ENCODE measurements around the gene TPST2. TPM values are rescaled to one million over a fixed set of nuclear protein-coding genes. Genes with fewer than 3 reads are reported as not detected.
"Not testable (repeated sequence)": the region's sequence is repeated elsewhere in the genome, so short reads cannot be mapped to it uniquely, and the experiment has no call there.

The TPST2 gene
- total RNA-seq, 1 donor, result 35.9 TPM

GRCh38 chr22:26545827-26546226 lies 44.1 kb downstream of the TPST2 start:
- H3K27me3 ChIP-seq (ENCODE audit: insufficient read depth, low read length), result no peaks in the 10 kb centered on the region
- no peak overlapping the region for H3K4me3 ChIP-seq (ENCODE audit: low read length)
- H3K4me1 ChIP-seq (ENCODE audit: insufficient read depth, low read length), result peaks cover 47% of the 10 kb centered on the region
- no peaks in the 10 kb centered on the region for H3K9me3 ChIP-seq (ENCODE audit: low read depth, low read length)

GRCh38 chr22:26545385-26545784 lies 44.5 kb downstream of the TPST2 start:
- Histone ChIP-seq H3K27me3 (ENCODE audit: insufficient read depth, low read length) (no peaks in the 10 kb centered on the region), H3K4me3 (ENCODE audit: low read length) (no peak overlapping the region), H3K9me3 (ENCODE audit: low read depth, low read length) (no peaks in the 10 kb centered on the region), H3K4me1 (ENCODE audit: insufficient read depth, low read length) (peaks cover 47% of the 10 kb centered on the region)

DNA sequence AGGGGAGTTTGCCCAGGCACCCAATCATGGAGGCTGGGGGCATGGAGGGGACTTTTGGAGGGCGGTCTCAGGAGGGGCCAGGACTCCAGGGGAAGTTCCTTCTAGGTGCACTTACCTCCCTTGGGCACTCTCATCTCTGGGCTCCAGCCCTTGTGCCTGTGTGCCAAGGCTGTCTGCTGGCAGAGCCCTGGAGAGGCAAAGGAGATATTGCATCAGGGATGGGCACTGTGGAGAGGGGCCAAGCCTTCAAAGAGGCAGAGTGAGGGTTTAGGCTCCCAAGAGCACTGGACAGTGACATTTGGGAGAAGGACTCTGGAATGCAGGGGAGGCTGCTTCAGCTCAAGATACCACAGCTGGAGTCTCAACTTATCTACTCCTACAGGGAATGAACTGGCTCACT lies 45.4 kb downstream of the TPST2 start:
- Histone ChIP-seq H3K27me3 (ENCODE audit: insufficient read depth, low read length) (no peaks in the 10 kb centered on the region), H3K4me1 (ENCODE audit: insufficient read depth, low read length) (peaks cover 47% of the 10 kb centered on the region), H3K4me3 (ENCODE audit: low read length) (no peak overlapping the region), H3K9me3 (ENCODE audit: low read depth, low read length) (no peaks in the 10 kb centered on the region)

DNA sequence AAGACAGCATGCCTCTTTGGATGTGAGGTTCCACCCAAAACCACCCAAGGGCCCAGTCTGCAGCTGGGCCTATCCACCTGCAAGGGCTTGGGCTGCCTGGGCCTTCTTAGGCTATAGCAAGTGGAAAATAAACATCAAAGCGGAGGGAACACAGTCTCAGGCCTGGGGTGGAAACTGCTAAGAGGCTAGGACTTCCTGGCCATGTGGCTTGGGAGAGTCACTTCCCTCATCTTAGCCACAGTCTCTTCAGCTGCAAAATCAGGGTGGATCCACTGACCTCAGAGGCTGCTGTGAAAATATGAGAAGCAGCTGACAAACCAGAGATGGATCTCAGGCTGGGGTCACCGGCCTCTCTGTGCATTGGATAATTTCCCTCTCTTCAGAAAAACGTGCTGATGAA lies 47.1 kb downstream of the TPST2 start:
- no peaks in the 10 kb centered on the region for H3K9me3 ChIP-seq (ENCODE audit: low read depth, low read length)
- no peak overlapping the region for H3K4me3 ChIP-seq (ENCODE audit: low read length)
- no peaks in the 10 kb centered on the region for H3K27me3 ChIP-seq (ENCODE audit: insufficient read depth, low read length)
- H3K4me1 ChIP-seq (ENCODE audit: insufficient read depth, low read length), result peaks cover 45% of the 10 kb centered on the region

DNA sequence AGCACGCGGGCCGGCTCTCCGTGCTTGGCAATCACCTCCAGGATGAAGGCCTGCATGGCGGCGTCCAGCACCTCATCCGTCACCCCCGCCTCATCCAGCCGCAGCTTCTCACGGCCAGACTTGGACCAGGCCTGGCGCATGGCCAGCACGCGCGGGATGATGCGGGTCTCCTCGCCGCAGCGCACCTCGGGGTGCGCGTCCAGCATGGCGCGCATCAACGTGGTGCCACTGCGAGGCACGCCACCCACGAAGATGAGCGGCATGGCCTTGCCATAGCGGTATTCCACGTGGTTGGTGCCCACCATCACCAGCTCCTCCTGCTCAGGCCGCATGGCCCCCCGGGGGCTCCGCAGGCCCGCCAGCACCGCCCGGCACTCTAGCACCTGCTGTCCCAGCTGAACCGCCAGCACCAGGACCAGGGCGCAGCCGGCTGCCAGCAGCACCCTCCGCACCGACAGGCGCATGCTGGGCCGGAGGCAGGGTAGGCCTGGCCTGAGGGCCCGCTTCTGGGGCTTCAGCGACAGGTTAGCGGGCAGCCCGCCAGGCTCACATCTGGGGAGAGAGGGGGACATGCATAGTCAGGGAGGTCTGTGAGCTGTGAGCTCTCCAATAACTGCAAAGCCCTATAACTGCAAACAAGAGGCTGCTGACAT lies 48.6 kb downstream of the TPST2 start:
- H3K4me1 ChIP-seq (ENCODE audit: insufficient read depth, low read length), result peaks cover 30% of the 10 kb centered on the region
- no peaks in the 10 kb centered on the region for H3K9me3 ChIP-seq (ENCODE audit: low read depth, low read length)
- no peak overlapping the region for H3K4me3 ChIP-seq (ENCODE audit: low read length)
- H3K27me3 ChIP-seq (ENCODE audit: insufficient read depth, low read length), result no peaks in the 10 kb centered on the region

DNA sequence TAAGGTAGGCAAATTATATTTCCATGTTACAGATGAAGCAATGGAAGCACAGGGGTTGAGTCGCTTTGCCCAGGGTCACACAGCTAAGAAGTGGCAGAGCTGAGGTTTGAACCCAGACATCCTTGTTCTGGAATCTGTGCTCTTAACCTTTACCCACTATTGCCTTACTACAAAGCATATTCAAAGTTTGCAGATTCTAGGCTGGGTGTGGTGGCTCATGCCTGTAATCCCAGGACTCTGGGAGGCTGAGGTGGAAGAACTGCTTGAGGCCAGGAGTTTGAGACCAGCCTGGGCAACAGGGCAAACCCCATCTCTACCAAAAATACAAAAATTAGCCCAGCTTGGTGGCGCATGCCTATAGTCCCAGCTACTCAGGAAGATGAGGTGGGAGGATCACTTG lies 49.8 kb downstream of the TPST2 start:
- Histone ChIP-seq H3K4me3 (ENCODE audit: low read length) (no peak overlapping the region), H3K27me3 (ENCODE audit: insufficient read depth, low read length) (no peaks in the 10 kb centered on the region)

GRCh38 chr22:26536762-26537134 lies 53.2 kb downstream of the TPST2 start:
- Histone ChIP-seq H3K4me1 (ENCODE audit: insufficient read depth, low read length) (peaks cover 18% of the 10 kb centered on the region), H3K9me3 (ENCODE audit: low read depth, low read length) (no peaks in the 10 kb centered on the region), H3K27me3 (ENCODE audit: insufficient read depth, low read length) (no peaks in the 10 kb centered on the region), H3K4me3 (ENCODE audit: low read length) (no peak overlapping the region)

More for the DNA sequence above, 49.8 kb downstream of the TPST2 start:
- no peaks in the 10 kb centered on the region for H3K9me3 ChIP-seq (ENCODE audit: low read depth, low read length)
- peaks cover 36% of the 10 kb centered on the region for H3K4me1 ChIP-seq (ENCODE audit: insufficient read depth, low read length)

DNA sequence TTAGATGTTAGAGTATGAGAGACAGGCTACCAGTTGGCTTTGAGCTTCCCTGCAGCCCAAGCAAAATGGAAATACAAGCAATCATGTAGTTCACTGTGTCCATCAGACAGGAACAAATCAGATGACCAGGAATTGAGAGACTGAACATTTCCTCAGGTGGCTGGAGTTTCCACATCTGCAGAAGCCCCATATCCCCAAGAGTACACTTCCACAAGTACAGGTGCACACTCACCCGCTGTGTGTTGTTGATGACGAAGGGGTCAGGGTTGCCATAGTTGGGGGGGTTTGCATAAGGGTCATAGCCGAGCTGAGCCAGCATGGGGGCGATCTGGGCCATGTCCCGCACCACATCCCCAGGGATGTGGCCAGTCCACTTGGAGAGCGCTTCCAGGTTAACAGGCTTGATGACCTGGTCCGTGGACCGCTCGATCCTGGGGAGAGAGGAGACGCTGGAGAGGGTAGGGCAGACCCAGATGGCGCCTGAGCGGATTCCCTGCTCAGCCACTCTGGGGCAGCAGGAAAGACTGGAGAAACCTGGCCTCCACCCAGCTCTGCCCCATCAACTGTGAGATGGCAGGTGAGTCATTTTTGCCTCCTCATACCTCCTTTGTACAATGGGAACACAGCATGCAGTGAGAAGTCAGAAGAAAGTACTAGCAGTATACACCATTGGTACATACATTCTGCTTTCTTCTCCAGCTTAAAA lies 53.7 kb downstream of the TPST2 start:
- H3K9me3 ChIP-seq (ENCODE audit: low read depth, low read length), result no peaks in the 10 kb centered on the region
- H3K4me3 ChIP-seq (ENCODE audit: low read length), result no peak overlapping the region
- H3K27me3 ChIP-seq (ENCODE audit: insufficient read depth, low read length), result no peaks in the 10 kb centered on the region
- peaks cover 18% of the 10 kb centered on the region for H3K4me1 ChIP-seq (ENCODE audit: insufficient read depth, low read length)

DNA sequence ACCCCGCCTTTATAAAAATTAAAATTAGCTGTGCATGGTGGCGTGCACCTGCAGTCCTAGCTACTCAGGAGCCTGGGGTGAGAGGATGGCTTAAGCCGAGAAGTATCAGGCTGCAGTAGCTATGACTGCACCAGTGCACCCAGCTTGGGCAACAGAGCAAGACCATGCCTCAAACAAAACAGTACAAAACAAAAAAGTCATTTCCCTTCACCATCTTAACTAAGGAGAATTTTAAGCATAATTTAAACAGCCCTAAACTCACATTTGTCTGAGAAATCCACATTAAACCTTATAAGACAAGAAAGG lies 54.4 kb downstream of the TPST2 start:
- no peak overlapping the region for H3K4me3 ChIP-seq (ENCODE audit: low read length)

GRCh38 chr22:26534874-26535602 lies 54.9 kb downstream of the TPST2 start:
- no peak overlapping the region for H3K4me3 ChIP-seq (ENCODE audit: low read length)
- no peaks in the 10 kb centered on the region for H3K9me3 ChIP-seq (ENCODE audit: low read depth, low read length)
- no peaks in the 10 kb centered on the region for H3K27me3 ChIP-seq (ENCODE audit: insufficient read depth, low read length)
- peaks cover 21% of the 10 kb centered on the region for H3K4me1 ChIP-seq (ENCODE audit: insufficient read depth, low read length)

More for the DNA sequence above, 54.4 kb downstream of the TPST2 start:
- Histone ChIP-seq H3K9me3 (ENCODE audit: low read depth, low read length) (no peaks in the 10 kb centered on the region), H3K27me3 (ENCODE audit: insufficient read depth, low read length) (no peaks in the 10 kb centered on the region), H3K4me1 (ENCODE audit: insufficient read depth, low read length) (peaks cover 18% of the 10 kb centered on the region)

- Histone ChIP-seq H3K9me3 (ENCODE audit: low read depth, low read length) (no peaks in the 10 kb centered on the region), H3K4me3 (ENCODE audit: low read length) (no peak overlapping the region), H3K4me1 (ENCODE audit: insufficient read depth, low read length) (peaks cover 28% of the 10 kb centered on the region), H3K27me3 (ENCODE audit: insufficient read depth, low read length) (no peaks in the 10 kb centered on the region)
Observed at GRCh38 chr22:26534171-26534855, 55.6 kb downstream of the TPST2 start.

GRCh38 chr22:26529345-26529744 lies 60.6 kb downstream of the TPST2 start:
- Histone ChIP-seq H3K27me3 (ENCODE audit: insufficient read depth, low read length) (no peaks in the 10 kb centered on the region), H3K4me3 (ENCODE audit: low read length) (no peak overlapping the region), H3K9me3 (ENCODE audit: low read depth, low read length) (no peaks in the 10 kb centered on the region), H3K4me1 (ENCODE audit: insufficient read depth, low read length) (peaks cover 19% of the 10 kb centered on the region)

DNA sequence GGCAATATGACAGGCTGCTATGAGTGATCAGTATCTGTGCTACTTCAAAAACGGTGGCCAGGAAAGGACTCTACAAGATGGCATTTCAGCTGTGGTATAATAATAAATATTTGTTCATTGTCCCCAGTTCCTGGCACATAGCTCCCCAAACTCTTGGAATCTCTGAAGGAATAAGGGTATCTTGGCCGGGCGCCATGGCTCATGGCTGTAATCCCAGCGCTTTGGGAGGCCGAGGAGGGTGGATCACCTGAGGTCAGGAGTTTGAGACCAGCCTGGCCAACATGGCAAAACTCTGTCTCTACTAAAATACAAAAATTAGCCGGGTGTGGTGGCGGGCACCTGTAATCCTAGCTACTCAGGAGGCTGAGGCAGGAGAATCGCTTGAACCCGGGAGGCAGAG lies 61.4 kb downstream of the TPST2 start:
- H3K27me3 ChIP-seq (ENCODE audit: insufficient read depth, low read length); H3K9me3 ChIP-seq (ENCODE audit: low read depth, low read length); H3K4me3 ChIP-seq (ENCODE audit: low read length): not testable (repeated sequence)
- peaks cover 15% of the 10 kb centered on the region for H3K4me1 ChIP-seq (ENCODE audit: insufficient read depth, low read length)

DNA sequence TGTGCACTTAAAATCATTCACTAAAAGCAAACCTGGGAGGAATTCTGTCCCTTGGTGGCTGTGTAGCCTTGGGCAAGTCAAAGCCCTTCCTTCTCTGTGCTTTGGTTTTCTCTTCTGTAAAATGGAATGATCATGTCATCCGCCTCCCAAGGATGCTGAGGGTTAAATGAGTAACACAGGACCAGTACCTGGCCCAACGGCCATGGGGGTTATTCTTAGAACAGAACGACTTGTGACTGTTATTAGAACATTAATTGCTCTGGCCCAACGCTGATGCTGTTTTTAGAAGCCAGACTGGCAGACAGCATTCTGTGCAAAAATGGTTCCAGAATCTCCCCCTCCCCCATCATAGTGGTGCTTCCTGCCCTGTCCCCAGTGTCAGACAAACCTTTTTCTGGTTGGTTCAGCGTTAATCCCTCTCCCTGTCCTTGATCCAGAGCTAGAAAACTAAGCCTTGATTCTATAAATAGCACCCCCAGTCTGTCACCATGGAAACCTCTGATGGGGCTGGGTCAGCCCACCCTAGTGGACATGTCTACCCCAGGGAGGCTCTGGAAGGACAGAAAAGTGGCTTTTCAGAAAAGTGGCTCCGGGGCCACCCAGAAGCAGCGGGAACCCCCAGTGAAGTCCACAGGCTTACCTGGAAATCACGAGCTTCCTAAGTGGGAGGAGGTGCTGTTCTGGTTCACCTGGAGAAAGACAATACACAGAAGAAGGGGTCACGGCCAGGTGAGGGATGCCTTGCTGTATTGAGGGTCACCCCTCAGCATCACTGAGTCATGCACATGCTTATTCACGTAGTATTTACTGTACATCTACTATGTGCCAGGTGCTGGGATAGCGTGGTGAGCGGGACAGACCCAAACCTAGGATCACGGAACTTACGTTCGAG lies 62.1 kb downstream of the TPST2 start:
- H3K4me1 ChIP-seq (ENCODE audit: insufficient read depth, low read length), result peaks cover 15% of the 10 kb centered on the region
- no peak overlapping the region for H3K4me3 ChIP-seq (ENCODE audit: low read length)
- no peaks in the 10 kb centered on the region for H3K27me3 ChIP-seq (ENCODE audit: insufficient read depth, low read length)
- no peaks in the 10 kb centered on the region for H3K9me3 ChIP-seq (ENCODE audit: low read depth, low read length)
